Measurements from ENCODE around the gene INTS12. TPM values are rescaled to one million over a fixed set of nuclear protein-coding genes. Genes with fewer than 3 reads are reported as not detected.

INTS12 gene
- total RNA-seq, 1 experiment from 2014 or later: 13.9 TPM

DNA sequence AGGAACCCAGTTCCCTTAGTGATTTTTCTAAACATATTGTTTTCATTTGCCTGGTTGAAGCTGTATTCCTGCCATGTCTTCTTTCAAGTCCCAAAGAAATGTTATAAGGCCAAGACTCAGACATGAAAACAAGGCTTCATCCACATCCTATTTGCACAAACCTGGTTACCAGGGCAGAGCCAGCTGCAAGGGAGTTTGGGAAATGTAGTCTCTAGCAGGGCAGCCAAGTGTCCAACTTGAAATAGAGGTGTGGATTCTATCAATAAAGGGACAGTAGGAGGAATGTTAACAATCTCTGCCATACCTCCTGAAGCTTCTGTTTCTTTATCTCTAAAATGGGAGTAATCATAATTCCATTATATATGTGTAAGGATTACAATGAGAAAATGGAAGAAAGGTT lies 56.6 kb downstream of the INTS12 start:
- no peaks in the 10 kb centered on the region for H3K4me1 ChIP-seq (ENCODE audit: control insufficient read depth, insufficient read depth, low read length)
- CTCF ChIA-PET: no interaction called here
- no peak overlapping the region for H3K27ac ChIP-seq (ENCODE audit: low read length)
- no peak overlapping the region for H3K4me3 ChIP-seq (ENCODE audit: low read depth in 2 of 2, low read length in 2 of 2)
- H3K9me3 ChIP-seq (ENCODE audit: control insufficient read depth, insufficient read depth, low read depth, low read length): no peaks in the 10 kb centered on the region
- in situ Hi-C loops (cut with HindIII; ENCODE audit: low pct_unique_long_range_greater_than_20kb, low sequenced_read_pairs) (no loop called here), intact Hi-C loops (cut with micrococcal nuclease; ENCODE audit: unreplicated experiment) (loop anchor here (10.0 kb wide), 1 partner anchor 117 kb away; no protein-coding TSS in a partner anchor)
- TF ChIP-seq POLR2AphosphoS5 (IDR thresholded peaks at IDR 0.05; ENCODE audit: low read depth, low read length): no peak
- TF ChIP-seq SIN3A (IDR thresholded peaks at IDR 0.05; ENCODE audit: borderline replicate concordance, insufficient read depth, low read depth, low read length): no peak
- no peak for TF ChIP-seq TCF7L2 (IDR thresholded peaks at IDR 0.05; ENCODE audit: low read depth, low read length)
- TF ChIP-seq, protein P1, sequence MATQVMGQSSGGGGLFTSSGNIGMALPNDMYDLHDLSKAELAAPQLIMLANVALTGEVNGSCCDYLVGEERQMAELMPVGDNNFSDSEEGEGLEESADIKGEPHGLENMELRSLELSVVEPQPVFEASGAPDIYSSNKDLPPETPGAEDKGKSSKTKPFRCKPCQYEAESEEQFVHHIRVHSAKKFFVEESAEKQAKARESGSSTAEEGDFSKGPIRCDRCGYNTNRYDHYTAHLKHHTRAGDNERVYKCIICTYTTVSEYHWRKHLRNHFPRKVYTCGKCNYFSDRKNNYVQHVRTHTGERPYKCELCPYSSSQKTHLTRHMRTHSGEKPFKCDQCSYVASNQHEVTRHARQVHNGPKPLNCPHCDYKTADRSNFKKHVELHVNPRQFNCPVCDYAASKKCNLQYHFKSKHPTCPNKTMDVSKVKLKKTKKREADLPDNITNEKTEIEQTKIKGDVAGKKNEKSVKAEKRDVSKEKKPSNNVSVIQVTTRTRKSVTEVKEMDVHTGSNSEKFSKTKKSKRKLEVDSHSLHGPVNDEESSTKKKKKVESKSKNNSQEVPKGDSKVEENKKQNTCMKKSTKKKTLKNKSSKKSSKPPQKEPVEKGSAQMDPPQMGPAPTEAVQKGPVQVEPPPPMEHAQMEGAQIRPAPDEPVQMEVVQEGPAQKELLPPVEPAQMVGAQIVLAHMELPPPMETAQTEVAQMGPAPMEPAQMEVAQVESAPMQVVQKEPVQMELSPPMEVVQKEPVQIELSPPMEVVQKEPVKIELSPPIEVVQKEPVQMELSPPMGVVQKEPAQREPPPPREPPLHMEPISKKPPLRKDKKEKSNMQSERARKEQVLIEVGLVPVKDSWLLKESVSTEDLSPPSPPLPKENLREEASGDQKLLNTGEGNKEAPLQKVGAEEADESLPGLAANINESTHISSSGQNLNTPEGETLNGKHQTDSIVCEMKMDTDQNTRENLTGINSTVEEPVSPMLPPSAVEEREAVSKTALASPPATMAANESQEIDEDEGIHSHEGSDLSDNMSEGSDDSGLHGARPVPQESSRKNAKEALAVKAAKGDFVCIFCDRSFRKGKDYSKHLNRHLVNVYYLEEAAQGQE (IDR thresholded peaks at IDR 0.05; ENCODE audit: insufficient read depth in 1 of 2, low read depth in 2 of 2, low read length in 1 of 2): no peak
- TF ChIP-seq, protein P2, sequence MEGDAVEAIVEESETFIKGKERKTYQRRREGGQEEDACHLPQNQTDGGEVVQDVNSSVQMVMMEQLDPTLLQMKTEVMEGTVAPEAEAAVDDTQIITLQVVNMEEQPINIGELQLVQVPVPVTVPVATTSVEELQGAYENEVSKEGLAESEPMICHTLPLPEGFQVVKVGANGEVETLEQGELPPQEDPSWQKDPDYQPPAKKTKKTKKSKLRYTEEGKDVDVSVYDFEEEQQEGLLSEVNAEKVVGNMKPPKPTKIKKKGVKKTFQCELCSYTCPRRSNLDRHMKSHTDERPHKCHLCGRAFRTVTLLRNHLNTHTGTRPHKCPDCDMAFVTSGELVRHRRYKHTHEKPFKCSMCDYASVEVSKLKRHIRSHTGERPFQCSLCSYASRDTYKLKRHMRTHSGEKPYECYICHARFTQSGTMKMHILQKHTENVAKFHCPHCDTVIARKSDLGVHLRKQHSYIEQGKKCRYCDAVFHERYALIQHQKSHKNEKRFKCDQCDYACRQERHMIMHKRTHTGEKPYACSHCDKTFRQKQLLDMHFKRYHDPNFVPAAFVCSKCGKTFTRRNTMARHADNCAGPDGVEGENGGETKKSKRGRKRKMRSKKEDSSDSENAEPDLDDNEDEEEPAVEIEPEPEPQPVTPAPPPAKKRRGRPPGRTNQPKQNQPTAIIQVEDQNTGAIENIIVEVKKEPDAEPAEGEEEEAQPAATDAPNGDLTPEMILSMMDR (IDR thresholded peaks at IDR 0.05): no peak
- ATAC-seq: no peak
- BruUV-seq (replicated peaks): no TSS peak
- no peaks in the 10 kb centered on the region; the same call in 1 of the 2 replicates for H3K27me3 ChIP-seq (ENCODE audit: control insufficient read depth, insufficient read depth, low read length)
- POLR2A ChIA-PET: no interaction called here
- H3K36me3 ChIP-seq (ENCODE audit: control insufficient read depth, insufficient read depth, low read length): no peaks in the 10 kb centered on the region
- DNase-seq (ENCODE audit: low read depth, low spot score): no peak

DNA sequence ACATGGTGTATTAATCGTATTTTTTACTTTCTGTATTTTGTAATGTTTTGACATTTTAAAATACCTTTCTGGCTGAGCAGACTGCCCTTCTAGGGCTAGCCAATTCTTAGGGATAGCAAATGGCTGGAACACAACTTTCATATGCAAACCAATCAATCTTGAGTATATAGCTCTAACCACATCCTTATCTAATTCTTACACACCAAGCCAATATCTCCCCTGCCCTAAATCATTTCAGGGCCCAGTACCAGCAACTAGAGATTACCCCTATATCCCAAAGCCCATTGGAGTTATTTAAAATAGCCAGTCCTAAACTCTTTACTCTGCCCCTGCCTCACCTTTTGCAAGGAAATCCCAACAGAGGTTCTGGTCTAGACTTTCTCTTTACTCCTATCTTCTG lies 58.3 kb downstream of the INTS12 start:
- Histone ChIP-seq H3K36me3 (ENCODE audit: control insufficient read depth, insufficient read depth, low read length) (no peaks in the 10 kb centered on the region), H3K4me3 (ENCODE audit: low read depth in 2 of 2, low read length in 2 of 2) (no peak overlapping the region), H3K9me3 (ENCODE audit: control insufficient read depth, insufficient read depth, low read depth, low read length) (no peaks in the 10 kb centered on the region), H3K27me3 (ENCODE audit: control insufficient read depth, insufficient read depth, low read length) (no peaks in the 10 kb centered on the region), H3K4me1 (ENCODE audit: control insufficient read depth, insufficient read depth, low read length) (no peaks in the 10 kb centered on the region), H3K27ac (ENCODE audit: low read length) (no peak overlapping the region)
- no TSS peak for BruUV-seq (replicated peaks)
- DNase-seq (ENCODE audit: low read depth, low spot score) (no peak), ATAC-seq (no peak)
- in situ Hi-C loops (cut with HindIII; ENCODE audit: low pct_unique_long_range_greater_than_20kb, low sequenced_read_pairs): no loop called here
- intact Hi-C loops (cut with micrococcal nuclease; ENCODE audit: unreplicated experiment): loop anchor here (10.0 kb wide), 1 partner anchor 115 kb away; no protein-coding TSS in a partner anchor
- POLR2A ChIA-PET: no interaction called here
- CTCF ChIA-PET: no interaction called here
- TF ChIP-seq SIN3A (IDR thresholded peaks at IDR 0.05; ENCODE audit: borderline replicate concordance, insufficient read depth, low read depth, low read length): no peak

DNA sequence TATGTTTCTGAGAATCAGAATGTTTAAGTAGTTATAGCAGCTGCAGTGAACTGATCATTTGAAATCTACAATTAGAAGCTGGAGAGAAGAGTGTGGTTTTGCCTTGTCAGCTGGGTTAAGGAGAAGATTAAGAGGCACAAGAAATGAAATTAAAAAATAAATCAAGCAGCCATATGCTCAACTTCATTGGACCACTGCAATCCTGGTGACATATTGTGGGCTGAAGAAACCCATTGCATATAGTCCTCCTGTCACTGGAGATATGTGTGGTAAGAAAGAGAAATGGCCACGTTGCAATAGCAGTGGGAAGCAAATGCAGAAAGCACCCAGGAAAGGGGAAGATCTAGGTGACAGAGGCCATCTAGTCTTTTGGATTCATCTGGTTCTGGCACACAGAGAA lies 63.0 kb downstream of the INTS12 start:
- no peaks in the 10 kb centered on the region for H3K36me3 ChIP-seq (ENCODE audit: control insufficient read depth, insufficient read depth, low read length)
- no peaks in the 10 kb centered on the region for H3K9me3 ChIP-seq (ENCODE audit: control insufficient read depth, insufficient read depth, low read depth, low read length)
- no peak for ATAC-seq
- CTCF ChIA-PET: no interaction called here
- H3K4me3 ChIP-seq (ENCODE audit: low read depth in 2 of 2, low read length in 2 of 2): no peak overlapping the region
- no peaks in the 10 kb centered on the region for H3K4me1 ChIP-seq (ENCODE audit: control insufficient read depth, insufficient read depth, low read length)
- DNase-seq (ENCODE audit: low read depth, low spot score): no peak
- POLR2A ChIA-PET: no interaction called here
- no peaks in the 10 kb centered on the region for H3K27me3 ChIP-seq (ENCODE audit: control insufficient read depth, insufficient read depth, low read length)
- intact Hi-C loops (cut with micrococcal nuclease; ENCODE audit: unreplicated experiment): no loop called here
- no peak overlapping the region for H3K27ac ChIP-seq (ENCODE audit: low read length)
- TF ChIP-seq, protein P2 (IDR thresholded peaks at IDR 0.05): no peak
- TF ChIP-seq, protein P1 (IDR thresholded peaks at IDR 0.05; ENCODE audit: insufficient read depth in 1 of 2, low read depth in 2 of 2, low read length in 1 of 2): no peak
- TF ChIP-seq POLR2AphosphoS5 (IDR thresholded peaks at IDR 0.05; ENCODE audit: low read depth, low read length) (no peak), TCF7L2 (IDR thresholded peaks at IDR 0.05; ENCODE audit: low read depth, low read length) (no peak), SIN3A (IDR thresholded peaks at IDR 0.05; ENCODE audit: borderline replicate concordance, insufficient read depth, low read depth, low read length) (no peak)
- in situ Hi-C loops (cut with HindIII; ENCODE audit: low pct_unique_long_range_greater_than_20kb, low sequenced_read_pairs): no loop called here
- no TSS peak for BruUV-seq (replicated peaks)

All from Panc1 (cell line).